Endothelial cell of umbilical vein (primary cell): Measurements from ENCODE around the gene ZNF407. TPM values are rescaled to one million over a fixed set of nuclear protein-coding genes. Genes with fewer than 3 reads are reported as not detected.

ENCODE experiments used
- BruUV-seq: library from RNA; stranded (reverse); fragments of 400-500 nt; replicated peaks from 2 replicates; lab custom pipeline; 2021; lab: Mats Ljungman, UMichigan
- CTCF ChIA-PET: fragments of 300-600, 350-600 bp; sonication (Branson Sonifier 250); formaldehyde crosslinking; loops from one replicate; lab custom pipeline; 2021; ENCODE audit warnings: antibody characterized with exemption, inconsistent platforms; lab: Charles Lee
- POLR2A ChIA-PET: fragments of 300-600, 350-600 bp; sonication (Branson Sonifier 250); formaldehyde crosslinking; loops from one replicate; lab custom pipeline; 2021; ENCODE audit warnings: antibody characterized with exemption, inconsistent platforms; lab: Charles Lee
- DNase-seq: peaks from one replicate; pipeline ENCODE4 v3.0.0-alpha.2; 2011; ENCODE audit warnings: low read depth, low spot score
- FAIRE-seq: peaks from 2 replicates; lab custom pipeline; 2011; peaks lifted over from hg19 to GRCh38; lab: Jason Lieb, UNC
- H2AFZ ChIP-seq: 2 replicates; pipeline ENCODE4 v1.6.0; 2012; ENCODE audit warnings: low read depth, low read length, control low read depth, inconsistent platforms
- H3K27ac ChIP-seq: 2 replicates; pipeline ENCODE4 v1.5.1; 2011; ENCODE audit warnings: low read depth, mild to moderate bottlenecking, control low read depth, low read length, moderate library complexity; ENCODE audit not compliant: insufficient read depth
- H3K27me3 ChIP-seq, 2 experiments: 2 replicates each; pipeline versions ENCODE4 v1.6.0 to v1.6.1; 2011; ENCODE audit warnings: low read length in 2 of 2, mixed read lengths in 1 of 2; ENCODE audit not compliant: control insufficient read depth in 2 of 2, insufficient read depth in 2 of 2
- H3K36me3 ChIP-seq, 2 experiments: 2 replicates in 1 of 2; 3 replicates in 1 of 2; pipeline ENCODE4 v1.5.1; 2011; ENCODE audit warnings: low read length in 2 of 2, mild to moderate bottlenecking in 1 of 2, moderate library complexity in 1 of 2; ENCODE audit not compliant: control insufficient read depth in 2 of 2, insufficient read depth in 2 of 2; ENCODE audit errors: extremely low read depth in 1 of 2
- H3K4me1 ChIP-seq: 3 replicates; pipeline ENCODE4 v1.5.1; 2011; ENCODE audit warnings: mild to moderate bottlenecking, low read length; ENCODE audit not compliant: control insufficient read depth, insufficient read depth; ENCODE audit errors: extremely low read depth
- H3K4me2 ChIP-seq: 2 replicates; pipeline ENCODE4 v1.6.1; 2011; ENCODE audit warnings: low read length, control low read depth, mixed read lengths; ENCODE audit not compliant: insufficient read depth
- H3K4me3 ChIP-seq, 3 experiments: fragments of 200-600 bp in 1 of 3; sonication (generic), shearing (Covaris generic) in 1 of 3; replicated peaks in 1 of 3; 2 replicates each; pipeline ENCODE4 v1.5.1; 2011 to 2016; ENCODE audit warnings: control low read depth in 3 of 3, low read length in 3 of 3, mild to moderate bottlenecking in 2 of 3, inconsistent platforms in 1 of 3, low read depth in 1 of 3, moderate library complexity in 1 of 3; ENCODE audit not compliant: insufficient read depth in 1 of 3
- H3K79me2 ChIP-seq: 2 replicates; pipeline ENCODE4 v1.6.0; 2012; ENCODE audit warnings: low read length, inconsistent platforms; ENCODE audit not compliant: control insufficient read depth, insufficient read depth
- H3K9ac ChIP-seq: replicated peaks from 2 replicates; pipeline ENCODE3; 2011; ENCODE audit warnings: low read length, control low read depth; ENCODE audit not compliant: insufficient read depth; ENCODE audit errors: extremely low read depth
- H3K9me1 ChIP-seq: replicated peaks from 3 replicates; pipeline ENCODE4 v1.6.0; 2011; ENCODE audit warnings: mild to moderate bottlenecking, low read length; ENCODE audit not compliant: control insufficient read depth, insufficient read depth; ENCODE audit errors: extremely low read depth
- H3K9me3 ChIP-seq: replicated peaks from 2 replicates; pipeline ENCODE4 v1.5.1; 2012; ENCODE audit warnings: low read length, inconsistent platforms; ENCODE audit not compliant: control insufficient read depth, insufficient read depth
- H4K20me1 ChIP-seq: replicated peaks from 2 replicates; pipeline ENCODE3; 2011; ENCODE audit warnings: mild to moderate bottlenecking, low read length; ENCODE audit not compliant: control insufficient read depth, insufficient read depth; ENCODE audit errors: extremely low read depth
- CTCF ChIP-seq, 2 donors: IDR thresholded peaks; 1 replicate in 1 of 2; 2 replicates in 1 of 2; pipeline ENCODE4 v1.5.1; 2011; ENCODE audit warnings: low read length in 2 of 2, mild to moderate bottlenecking in 2 of 2, moderate library complexity in 2 of 2, control low read depth in 1 of 2, inconsistent platforms in 1 of 2, low read depth in 1 of 2; ENCODE audit not compliant: insufficient read depth in 1 of 2; ENCODE audit errors: extremely low read depth in 1 of 2
- EZH2 ChIP-seq: IDR thresholded peaks from 2 replicates; pipeline ENCODE4 v1.6.1; 2012; ENCODE audit warnings: borderline replicate concordance, low read depth, mild to moderate bottlenecking, moderate library complexity, low read length, inconsistent platforms; ENCODE audit not compliant: severe bottlenecking
- FOS ChIP-seq: IDR thresholded peaks from 2 replicates; pipeline ENCODE4 v1.6.1; 2011; ENCODE audit warnings: mild to moderate bottlenecking, low read length, moderate library complexity, borderline replicate concordance; ENCODE audit not compliant: insufficient read depth
- GATA2 ChIP-seq: IDR thresholded peaks from 2 replicates; pipeline ENCODE4 v1.7.0; 2011; ENCODE audit warnings: low read depth, mild to moderate bottlenecking, moderate library complexity, mixed read lengths, low read length; ENCODE audit not compliant: insufficient read length, insufficient read depth
- JUN ChIP-seq: IDR thresholded peaks from 2 replicates; pipeline ENCODE4 v1.6.1; 2011; ENCODE audit warnings: borderline replicate concordance, low read depth; ENCODE audit not compliant: insufficient read length, insufficient read depth
- MAX ChIP-seq: IDR thresholded peaks from 2 replicates; pipeline ENCODE4 v1.6.1; 2011; ENCODE audit not compliant: insufficient read depth, insufficient read length
- MYC ChIP-seq: IDR thresholded peaks from one replicate; pipeline ENCODE4 v1.6.1; 2011; ENCODE audit warnings: mild to moderate bottlenecking, low read depth, low read length
- POLR2A ChIP-seq: IDR thresholded peaks from 2 replicates; pipeline ENCODE4 v1.6.1; 2012; ENCODE audit warnings: low read depth, mild to moderate bottlenecking, control low read depth, low read length
- POLR2AphosphoS5 ChIP-seq: IDR thresholded peaks from 2 replicates; pipeline ENCODE4 v1.6.1; 2012; ENCODE audit warnings: low read depth, mild to moderate bottlenecking, control low read depth, low read length, moderate library complexity; ENCODE audit not compliant: insufficient read depth
- dilution Hi-C: fragments of 300-500 bp; cut with MboI; formaldehyde crosslinking; loops from one replicate; pipeline ENCODE4 v1.15.0; 2019; ENCODE audit warnings: low sequenced_read_pairs; ENCODE audit not compliant: extremely low pct_ligation_motif_present
- intact Hi-C: fragments of 100-400 bp; cut with micrococcal nuclease; formaldehyde crosslinking; loops from one replicate; pipeline ENCODE4 v1.10.0; 2022
- polyA plus RNA-seq, 4 experiments: library from polyadenylated mRNA; depleted of rRNA in 3 of 4; stranded (reverse) in 3 of 4; unstranded in 1 of 4; fragments of >200 nt; gene quantifications; 2 replicates each; pipeline versions ENCODE4 v1.2.1 to v1.2.3, GENCODE V29; 2011 to 2012; ENCODE audit warnings: missing spikeins in 1 of 4
- total RNA-seq: library from RNA; stranded (reverse); gene quantifications from 2 replicates; pipeline ENCODE4 v1.2.3, GENCODE V29; 2021

Gene ZNF407
- total and polyA plus RNA-seq, 2 donors (not counting 3 experiments of a cell fraction or from before 2014, with no cell fraction given) = 3.8 to 20.1 TPM

GRCh38 chr18:74562131-74562730, 35.4 kb upstream of the ZNF407 start:
- no peak for DNase-seq
- H3K27me3 ChIP-seq = no peaks in the 10 kb centered on the region
- intact Hi-C loops = no loop called here
- dilution Hi-C loops = no loop called here
- H3K9me3 ChIP-seq = no peaks in the 10 kb centered on the region
- no TSS peak for BruUV-seq
- no peaks in the 10 kb centered on the region for H3K79me2 ChIP-seq
- TF ChIP-seq CTCF (IDR thresholded peaks at IDR 0.05; ENCODE audit: extremely low read depth in 1 of 2, insufficient read depth in 1 of 2, low read depth in 1 of 2, low read length in 2 of 2) (no peak), GATA2 (no peak), MAX (no peak), FOS (no peak), MYC (no peak), POLR2A (no peak), POLR2AphosphoS5 (no peak), EZH2 (no peak), JUN (no peak)
- no peak for FAIRE-seq
- no peaks in the 10 kb centered on the region for H3K9me1 ChIP-seq
- H3K27ac ChIP-seq = no peak overlapping the region
- H4K20me1 ChIP-seq = no peaks in the 10 kb centered on the region
- H3K4me3 ChIP-seq = no peak overlapping the region
- H2AFZ ChIP-seq = no peak overlapping the region
- ChIA-PET POLR2A (no interaction called here), CTCF (interaction anchor here (2.6 kb wide), 1 partner anchor 10 kb away, joined by 9 read pairs; no protein-coding TSS in a partner anchor)
- no peaks in the 10 kb centered on the region for H3K36me3 ChIP-seq
- no peaks in the 10 kb centered on the region for H3K4me1 ChIP-seq
- H3K9ac ChIP-seq = no peak overlapping the region
- H3K4me2 ChIP-seq = no peak overlapping the region
